ENCODE results near the gene SLC51A.
A peak's percentile ranks its signal among the peaks of the same experiment; 100 is the strongest.
"Not testable (repeated sequence)": the region's sequence is repeated elsewhere in the genome, so short reads cannot be mapped to it uniquely, and the experiment has no call there.

Gene SLC51A

GRCh38 chr3:196216089-196216564 is at the start of gene SLC51A:
SLC51A (plus strand) TSS chr3:196216534; CDS start chr3:196216713, 179 bp downstream.
- no peak for DNase-seq

DNA sequence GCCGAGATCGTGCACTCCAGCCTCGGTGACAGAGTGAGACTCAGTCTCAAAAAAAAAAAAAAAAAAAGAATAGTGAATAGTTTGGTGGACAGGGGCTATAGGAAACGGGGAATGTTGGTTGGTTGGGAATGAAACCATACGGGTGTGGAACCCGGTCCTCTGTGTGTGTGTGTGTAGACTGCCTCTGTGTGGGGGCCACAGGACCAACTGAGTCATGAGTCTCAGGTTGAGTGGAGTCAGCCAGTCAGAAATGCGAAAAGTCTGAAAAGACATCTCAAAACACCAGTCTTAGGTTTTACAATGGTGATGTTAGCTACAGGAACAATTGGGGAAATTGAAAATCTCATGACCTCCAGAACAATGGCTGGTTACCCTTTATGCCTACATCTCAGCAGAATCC is 49.6 kb upstream of the SLC51A start:
- no peak for DNase-seq

- DNase-seq = no peak
These were observed 47.4 kb upstream of the SLC51A start for GRCh38 chr3:196168808-196169391.

GRCh38 chr3:196169836-196170240 is 46.5 kb upstream of the SLC51A start:
- no peak for DNase-seq

DNA sequence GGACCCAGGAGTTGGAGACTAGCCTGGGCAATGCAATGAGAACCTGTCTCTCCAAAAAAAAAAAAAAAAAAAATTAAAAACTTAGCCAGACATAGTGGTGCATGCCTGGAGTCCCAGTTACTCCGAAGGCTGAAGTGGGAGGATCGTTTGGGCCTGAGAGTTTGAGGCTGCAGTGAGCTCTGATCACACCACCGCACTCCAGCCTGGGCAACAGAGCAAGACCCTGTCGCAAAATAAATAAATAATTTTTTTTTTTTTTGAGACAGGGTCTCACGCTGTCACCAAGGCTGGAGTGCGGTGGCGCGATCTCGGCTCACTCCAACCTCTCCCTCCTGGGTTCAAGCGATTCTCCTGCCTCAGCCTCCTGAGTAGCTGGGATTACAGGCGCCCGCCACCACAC is 46.0 kb upstream of the SLC51A start:
- DNase-seq = not testable (repeated sequence)

DNA sequence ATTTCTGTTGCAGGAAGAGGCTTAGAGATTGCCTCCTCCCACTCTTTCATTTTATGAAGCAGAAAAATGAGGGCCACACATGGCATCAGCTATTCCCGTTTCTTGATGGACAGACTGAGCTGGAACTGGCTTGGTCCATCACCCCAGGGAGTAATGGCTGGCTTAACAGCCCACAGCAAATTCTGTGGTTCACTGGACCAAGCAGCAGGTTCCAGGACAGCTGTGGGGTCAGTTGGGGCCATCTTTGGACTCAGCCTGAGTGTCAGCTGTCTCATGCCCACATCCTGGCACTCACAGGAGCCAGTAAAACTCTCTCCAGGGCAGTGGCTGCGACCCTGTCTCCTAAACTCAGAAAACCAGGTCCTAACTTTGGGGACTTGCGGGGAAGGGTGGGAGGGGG is 41.7 kb upstream of the SLC51A start:
- DNase-seq = no peak

DNA sequence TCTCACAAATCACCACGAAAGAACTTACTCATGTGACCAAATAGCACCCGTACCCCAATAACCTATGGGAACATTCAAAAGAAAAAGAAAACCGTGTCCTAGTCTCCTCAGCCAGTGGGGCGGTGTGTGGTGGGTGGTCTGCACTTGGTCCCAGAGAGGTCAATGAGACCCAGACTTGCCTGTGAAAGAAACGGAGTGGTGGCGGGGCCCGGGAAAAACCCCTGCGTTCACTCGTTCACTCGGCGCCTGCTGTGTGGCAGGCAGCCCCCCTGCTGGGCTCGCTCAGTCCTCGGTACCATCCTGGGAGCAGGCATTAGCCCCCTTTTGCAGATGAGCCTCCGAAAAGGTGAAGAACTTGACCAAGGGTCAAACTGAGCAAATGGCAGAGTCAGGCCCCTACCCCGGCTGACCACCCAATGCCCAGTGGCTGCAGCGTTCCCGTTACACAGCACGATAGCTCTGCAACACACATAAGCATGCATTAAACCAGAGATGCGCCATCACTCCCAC is 41.2 kb upstream of the SLC51A start:
- DNase-seq = no peak

- no peak for DNase-seq
These were observed 40.6 kb upstream of the SLC51A start for GRCh38 chr3:196175722-196176121.

DNA sequence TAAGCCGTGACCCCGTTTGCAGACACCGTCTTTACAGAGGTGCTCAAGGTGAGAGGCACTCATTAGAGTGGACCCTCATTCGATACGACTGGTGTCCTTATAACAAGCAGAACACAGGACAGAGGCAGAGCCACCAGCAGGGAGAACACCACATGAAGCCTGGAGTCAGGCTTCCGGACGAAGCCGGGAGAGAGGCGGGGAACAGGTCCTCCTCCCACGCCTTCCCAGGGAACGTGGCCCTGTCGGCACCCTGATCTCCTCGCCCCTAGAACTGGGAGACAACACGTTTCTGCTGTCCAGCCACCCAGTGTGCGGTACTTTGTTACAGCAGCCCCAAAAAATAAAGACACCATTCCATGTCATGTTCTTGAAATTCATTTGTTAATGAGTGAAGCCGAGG is 38.8 kb upstream of the SLC51A start:
- no peak for DNase-seq

- no peak for DNase-seq
These were observed 38.4 kb upstream of the SLC51A start for GRCh38 chr3:196177967-196178366.

- no peak for DNase-seq
These were observed 37.3 kb upstream of the SLC51A start for GRCh38 chr3:196178993-196179379.

- DNase-seq = no peak
These were observed 36.7 kb upstream of the SLC51A start for GRCh38 chr3:196179380-196180308.

DNA sequence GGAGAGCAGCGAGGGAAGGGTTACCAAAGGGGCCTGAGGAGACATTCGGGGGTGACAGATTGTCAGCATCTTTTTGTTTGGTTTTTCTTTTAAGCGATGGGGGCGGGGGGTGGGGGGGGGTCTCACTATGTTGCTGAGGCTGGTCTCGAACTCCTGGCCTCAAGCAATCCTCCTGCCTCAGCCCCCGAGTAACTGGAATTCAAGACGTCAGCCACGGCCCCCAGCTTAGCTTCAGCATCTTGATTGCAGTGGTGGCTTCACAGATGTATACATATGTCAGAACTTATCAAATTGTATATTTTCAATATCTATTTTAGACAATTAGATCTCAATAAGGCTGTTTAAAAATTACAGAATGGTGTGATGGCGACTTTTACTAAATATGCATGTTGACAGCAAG is 36.0 kb upstream of the SLC51A start:
- DNase-seq = no peak

DNA sequence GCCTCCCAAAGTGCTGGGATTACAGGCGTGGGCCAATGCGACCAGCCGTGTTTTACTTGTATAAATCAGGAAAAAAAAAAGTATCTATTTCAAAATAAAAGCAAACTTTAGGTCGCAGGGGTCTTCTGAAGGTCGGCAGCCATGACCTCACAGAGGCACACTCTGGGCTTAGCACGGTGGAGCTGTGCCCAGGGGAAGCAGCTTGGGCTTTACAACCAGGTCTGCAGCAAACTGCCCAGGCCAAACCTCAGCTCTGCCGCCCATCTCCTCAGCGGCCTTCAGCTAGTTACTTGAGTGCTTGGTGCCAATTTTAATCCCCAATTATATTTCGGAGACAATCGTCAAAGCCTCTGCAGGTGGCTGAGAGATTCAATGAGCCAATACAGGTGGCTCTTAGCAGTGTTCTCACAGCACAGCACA is 35.2 kb upstream of the SLC51A start:
- no peak for DNase-seq

GRCh38 chr3:196184169-196184432 is 32.2 kb upstream of the SLC51A start:
- DNase-seq = not testable (repeated sequence)

GRCh38 chr3:196184881-196185280 is 31.5 kb upstream of the SLC51A start:
- DNase-seq = no peak

DNA sequence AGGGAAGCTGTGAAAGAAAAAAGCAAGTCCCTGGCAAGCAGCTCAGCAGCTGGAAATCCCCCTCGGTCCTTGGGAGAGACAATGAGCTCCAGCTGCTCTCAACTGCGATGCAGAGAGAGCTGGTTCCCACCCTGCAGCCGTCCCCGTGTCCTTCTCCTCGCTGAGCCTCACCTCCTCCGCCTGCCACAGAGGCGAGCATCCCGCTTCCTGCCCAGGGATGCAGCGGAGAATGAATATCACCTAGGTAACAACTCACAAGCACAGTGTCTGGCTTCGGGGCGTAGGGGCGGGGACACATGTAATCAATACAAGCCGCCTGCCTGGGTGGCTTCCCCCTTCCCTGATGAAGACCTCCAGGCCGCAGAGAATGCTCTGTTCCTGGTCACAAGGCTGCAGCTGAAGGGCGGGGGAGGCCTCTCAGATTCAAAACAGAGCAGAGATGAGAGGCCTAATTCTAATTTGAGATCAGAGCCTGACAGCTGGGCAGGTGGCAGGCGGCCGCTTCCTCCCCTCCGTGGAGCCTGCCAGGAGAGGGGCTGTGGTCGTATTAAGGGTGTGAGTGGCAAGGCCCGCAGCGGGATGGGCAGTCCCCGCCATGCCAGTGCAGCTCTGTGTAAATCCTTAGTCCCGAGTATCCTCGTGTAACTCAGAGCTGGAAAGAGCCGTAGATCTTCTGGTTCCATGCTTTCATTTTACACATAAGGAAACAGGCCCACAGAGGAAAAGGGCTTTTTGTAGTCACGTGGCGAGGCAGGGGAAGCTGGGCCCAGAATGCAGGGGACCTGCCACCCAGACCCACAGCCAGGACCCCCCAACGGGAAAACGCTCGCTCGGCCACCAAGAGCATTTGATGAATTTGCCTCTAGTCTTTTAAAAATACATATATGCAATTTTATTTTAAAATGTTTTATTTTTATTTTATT is 29.4 kb upstream of the SLC51A start:
- DNase-seq = peak; percentile 39

- no peak for DNase-seq
These were observed 26.6 kb upstream of the SLC51A start for GRCh38 chr3:196189566-196190347.

DNA sequence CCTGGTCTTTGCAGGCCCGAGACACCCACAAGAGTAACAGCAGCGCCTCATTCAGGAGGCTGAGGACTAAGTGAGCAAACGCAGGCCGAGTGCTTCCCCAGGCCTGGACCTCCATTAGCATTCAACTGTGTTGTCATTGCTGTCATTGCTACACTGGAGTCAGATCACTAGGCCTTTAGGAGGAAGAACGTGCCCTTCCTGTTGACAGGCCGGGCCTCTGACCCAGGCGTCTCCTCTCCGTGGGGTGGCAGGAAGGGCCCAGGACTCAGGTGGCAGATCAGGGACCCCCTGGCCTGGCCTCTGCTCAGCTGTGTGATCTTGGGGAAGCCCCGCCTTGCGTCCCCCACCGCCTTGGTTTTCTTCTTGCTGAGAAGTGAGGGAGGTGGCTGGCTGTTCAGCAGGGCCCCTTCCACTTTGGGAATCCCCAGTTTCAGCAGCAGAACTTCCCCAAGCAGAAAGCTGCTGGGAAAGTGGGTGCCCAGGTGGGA is 24.3 kb upstream of the SLC51A start:
- no peak for DNase-seq

DNA sequence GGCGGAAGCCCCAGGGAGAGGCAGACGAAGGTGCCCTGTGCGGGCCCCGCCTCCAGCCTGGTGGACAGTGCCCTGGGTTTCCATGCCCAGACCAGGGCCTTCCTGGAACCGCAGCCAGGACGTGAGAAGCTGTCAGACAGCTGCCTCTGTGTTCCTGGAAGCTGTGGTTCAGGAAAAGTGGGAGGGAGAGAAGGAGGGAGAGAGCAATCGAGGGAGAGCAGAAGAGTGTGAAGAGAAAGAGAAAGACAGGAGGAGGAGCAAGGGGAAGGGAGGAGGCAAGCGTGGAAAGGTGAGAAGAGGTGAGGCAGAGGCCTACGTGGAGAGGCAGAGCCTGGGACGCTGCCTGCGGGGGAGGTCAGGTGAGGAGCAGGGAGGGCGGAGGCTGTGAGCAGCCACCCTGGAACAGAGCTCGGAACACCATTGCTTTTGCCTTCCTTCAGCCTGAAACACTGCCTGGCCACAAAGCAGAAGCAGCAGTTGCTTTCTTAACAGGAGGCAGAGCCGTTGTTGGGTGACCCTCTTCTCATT is 23.7 kb upstream of the SLC51A start:
- no peak for DNase-seq

DNA sequence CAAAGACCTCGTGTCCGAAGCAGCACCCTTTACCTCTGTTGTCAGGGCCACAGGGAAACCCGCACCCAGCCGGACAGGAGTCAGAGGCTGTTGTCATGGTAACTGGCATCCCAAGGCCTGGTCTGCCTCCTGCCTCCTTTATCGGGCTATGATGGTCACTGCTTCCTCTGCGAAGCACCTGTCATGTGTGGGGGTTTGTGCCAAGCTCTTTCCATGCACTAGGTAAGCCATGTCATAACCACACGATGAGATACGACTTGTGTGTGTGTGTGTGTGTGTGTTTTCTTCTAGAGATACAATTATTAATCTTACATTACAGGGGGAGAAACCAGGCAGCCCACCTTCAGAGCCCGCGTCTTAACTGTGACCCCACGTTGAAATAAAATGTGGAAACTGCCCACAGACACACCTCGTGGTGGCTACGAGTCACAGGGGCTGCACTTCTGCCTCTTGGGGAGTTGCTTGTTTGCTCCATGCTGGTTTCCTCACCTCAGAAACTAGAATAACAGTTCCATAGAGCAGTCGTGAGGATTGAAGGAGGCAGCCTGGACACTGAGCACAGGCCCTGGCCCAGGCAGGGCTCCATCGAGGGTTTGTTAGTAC is 23.1 kb upstream of the SLC51A start:
- no peak for DNase-seq

Data from NCI-H187 treated with DMSO at 0.1 percent for 48 hours (cell line).